SK-N-SH (cell line): Measurements from ENCODE around the gene CNTROB. TPM values are rescaled to one million over a fixed set of nuclear protein-coding genes. Genes with fewer than 3 reads are reported as not detected.

Experiments
- CTCF ChIA-PET: fragments of 300-600, 350-600 bp; formaldehyde crosslinking; extraction: SDS; loops from one replicate; lab custom pipeline; 2021; lab: Yijun Ruan, JAX
- POLR2A ChIA-PET: fragments of 350-600 bp; sonication (Branson Sonifier 250); formaldehyde crosslinking; extraction: SDS; loops from one replicate; lab custom pipeline; 2020; ENCODE audit warnings: antibody characterized with exemption, inconsistent platforms; lab: Yijun Ruan, JAX
- DNase-seq: peaks from one replicate; pipeline ENCODE4 v3.0.0; 2012
- H2AFZ ChIP-seq: fragments of 200-600 bp; sonication (generic); 2 replicates; pipeline ENCODE4 v1.8.1; 2016; ENCODE audit warnings: antibody characterized with exemption, mild to moderate bottlenecking, low read depth
- H3F3A ChIP-seq: fragments of 200-600 bp; sonication (generic); replicated peaks from 2 replicates; pipeline ENCODE3; 2016; ENCODE audit warnings: antibody characterized with exemption, mild to moderate bottlenecking; ENCODE audit not compliant: insufficient read depth
- H3K27ac ChIP-seq, 2 experiments: fragments of 200-500 bp in 1 of 2; fragments of 200-600 bp in 1 of 2; sonication (Bioruptor generic) in 1 of 2; sonication (generic), shearing (Covaris generic) in 1 of 2; 2 replicates each; pipeline versions ENCODE4 v1.5.1 to v1.6.1; 2014 to 2016; ENCODE audit warnings: low read depth in 2 of 2, inconsistent platforms in 1 of 2, low read length in 1 of 2, mild to moderate bottlenecking in 1 of 2, mixed read lengths in 1 of 2
- H3K27me3 ChIP-seq: fragments of 200-600 bp; sonication (generic), shearing (Covaris generic); 2 replicates; pipeline ENCODE4 v1.6.1; 2016; ENCODE audit warnings: mixed run types; ENCODE audit not compliant: insufficient read depth
- H3K36me3 ChIP-seq, 2 experiments: fragments of 200-500 bp in 1 of 2; fragments of 200-600 bp in 1 of 2; sonication (Bioruptor generic) in 1 of 2; sonication (generic) in 1 of 2; replicated peaks in 1 of 2; 2 replicates each; pipeline versions ENCODE3 to v1.5.1; 2014 to 2016; ENCODE audit warnings: low read length in 1 of 2, mild to moderate bottlenecking in 1 of 2; ENCODE audit not compliant: insufficient read depth in 2 of 2, control insufficient read depth in 1 of 2
- H3K4me1 ChIP-seq, 2 experiments: fragments of 200-500 bp in 1 of 2; fragments of 200-600 bp in 1 of 2; sonication (Bioruptor generic) in 1 of 2; sonication (generic), shearing (Covaris generic) in 1 of 2; 2 replicates each; pipeline versions ENCODE4 v1.5.1 to v1.6.1; 2014 to 2016; ENCODE audit warnings: low read depth in 1 of 2, low read length in 1 of 2, mixed run types in 1 of 2; ENCODE audit not compliant: insufficient read depth in 2 of 2, control insufficient read depth in 1 of 2
- H3K4me2 ChIP-seq: fragments of 200-600 bp; sonication (generic), shearing (Covaris generic); 2 replicates; pipeline ENCODE4 v1.6.1; 2017; ENCODE audit warnings: mixed run types
- H3K4me3 ChIP-seq, 2 experiments: fragments of 200-500 bp in 1 of 2; fragments of 200-600 bp in 1 of 2; sonication (Bioruptor generic) in 1 of 2; sonication (generic), shearing (Covaris generic) in 1 of 2; 2 replicates each; pipeline versions ENCODE4 v1.5.1 to v1.8.1; 2014 to 2016; ENCODE audit warnings: low read depth in 2 of 2, inconsistent platforms in 1 of 2, low read length in 1 of 2, mild to moderate bottlenecking in 1 of 2, mixed read lengths in 1 of 2, moderate library complexity in 1 of 2
- H3K79me2 ChIP-seq: fragments of 200-600 bp; sonication (generic); 2 replicates; pipeline ENCODE4 v1.8.1; 2017; ENCODE audit warnings: mild to moderate bottlenecking; ENCODE audit not compliant: insufficient read depth
- H3K9ac ChIP-seq: fragments of 200-600 bp; sonication (generic); 2 replicates; pipeline ENCODE4 v1.6.1; 2017; ENCODE audit warnings: mixed run types
- H3K9me2 ChIP-seq: fragments of 200-600 bp; sonication (generic); 2 replicates; pipeline ENCODE4 v1.6.1; 2017; ENCODE audit warnings: mixed run types
- H3K9me3 ChIP-seq: fragments of 200-600 bp; sonication (generic); 2 replicates; pipeline ENCODE4 v1.6.1; 2017; ENCODE audit warnings: mixed run types, mild to moderate bottlenecking, moderate library complexity
- H4K20me1 ChIP-seq: fragments of 200-600 bp; sonication (generic); 2 replicates; pipeline ENCODE4 v1.6.1; 2017; ENCODE audit warnings: mild to moderate bottlenecking, mixed run types; ENCODE audit not compliant: insufficient read depth
- CHD2 ChIP-seq: fragments of 150-350 bp; IDR thresholded peaks from 2 replicates; pipeline ENCODE4 v1.6.1; 2018; ENCODE audit warnings: low read length; ENCODE audit not compliant: partially characterized antibody
- ELF1 ChIP-seq: IDR thresholded peaks from 2 replicates; pipeline ENCODE4 v1.4.0; 2012
- EZH2phosphoT487 ChIP-seq: fragments of 200-600 bp; sonication (generic); IDR thresholded peaks from 2 replicates; pipeline ENCODE4 v1.6.1; 2017; ENCODE audit warnings: low read depth, mixed run types, mild to moderate bottlenecking, antibody characterized with exemption, moderate library complexity, borderline replicate concordance
- FOXJ3 ChIP-seq: sonication (generic); formaldehyde crosslinking; IDR thresholded peaks from 2 replicates; pipeline ENCODE4 v1.5.1; 2020; ENCODE audit warnings: mild to moderate bottlenecking, missing genetic modification reagents
- FOXM1 ChIP-seq: IDR thresholded peaks from 2 replicates; pipeline ENCODE4 v1.4.0; 2012; ENCODE audit warnings: low read depth, mild to moderate bottlenecking
- GABPA ChIP-seq: IDR thresholded peaks from 2 replicates; pipeline ENCODE4 v1.4.0; 2012; ENCODE audit warnings: low read depth, mild to moderate bottlenecking
- MAX ChIP-seq: IDR thresholded peaks from 2 replicates; pipeline ENCODE4 v1.4.0; 2012; ENCODE audit warnings: low read depth
- NFIC ChIP-seq: IDR thresholded peaks from 2 replicates; pipeline ENCODE4 v1.4.0; 2012; ENCODE audit warnings: borderline replicate concordance
- NRF1 ChIP-seq: IDR thresholded peaks from 2 replicates; pipeline ENCODE4 v1.6.1; 2012; ENCODE audit warnings: low read depth, mild to moderate bottlenecking, low read length
- PBX3 ChIP-seq: IDR thresholded peaks from 2 replicates; pipeline ENCODE4; 2012
- RCOR1 ChIP-seq: fragments of 150-350 bp; IDR thresholded peaks from 2 replicates; pipeline ENCODE4 v1.6.1; 2017; ENCODE audit warnings: antibody characterized with exemption, low read length
- RFX5 ChIP-seq: IDR thresholded peaks from 2 replicates; pipeline ENCODE4 v1.6.1; 2012; ENCODE audit warnings: mild to moderate bottlenecking, improper control_type of control experiment, low read length
- RXRA ChIP-seq: IDR thresholded peaks from 2 replicates; pipeline ENCODE4 v1.4.0; 2012; ENCODE audit warnings: low read depth, mild to moderate bottlenecking, borderline replicate concordance
- SIN3A ChIP-seq: IDR thresholded peaks from 2 replicates; pipeline ENCODE4 v1.6.1; 2012; ENCODE audit warnings: low read depth, mild to moderate bottlenecking, low read length, moderate library complexity, borderline replicate concordance
- SMC3 ChIP-seq: IDR thresholded peaks from 2 replicates; pipeline ENCODE4 v1.6.1; 2012; ENCODE audit warnings: low read depth, low read length, improper control_type of control experiment
- TAF1 ChIP-seq: IDR thresholded peaks from 2 replicates; pipeline ENCODE4 v1.6.1; 2012; ENCODE audit warnings: low read depth, mild to moderate bottlenecking, low read length, moderate library complexity, borderline replicate concordance
- TCF12 ChIP-seq: IDR thresholded peaks from 2 replicates; pipeline ENCODE4 v1.4.0; 2012
- TEAD4 ChIP-seq: IDR thresholded peaks from 2 replicates; pipeline ENCODE4 v1.4.0; 2012; ENCODE audit warnings: mild to moderate bottlenecking, borderline replicate concordance; ENCODE audit not compliant: insufficient read depth
- USF2 ChIP-seq: fragments of 150-350 bp; IDR thresholded peaks from 2 replicates; pipeline ENCODE4 v1.6.1; 2017; ENCODE audit warnings: antibody characterized with exemption, low read length, low read depth, borderline replicate concordance
- ZBTB33 ChIP-seq: IDR thresholded peaks from 2 replicates; pipeline ENCODE4 v1.4.0; 2012; ENCODE audit warnings: low read depth, borderline replicate concordance
- WGBS: methylation state at CpG from one replicate; pipeline ENCODE4 v1.1.6; 2017; ENCODE audit warnings: low lambda C conversion rate; 5-methylcytosine and 5-hydroxymethylcytosine counted together
- polyA plus RNA-seq, 3 experiments: library from polyadenylated mRNA; depleted of rRNA; stranded (reverse); fragments of >200 nt; gene quantifications; 2 replicates each; pipeline ENCODE4 v1.2.3, GENCODE V29; 2012

The CNTROB gene
- polyA plus RNA-seq, 1 of the 3 experiments (the other 2 are of a cell fraction), result 26.3 TPM

GRCh38 chr17:7977039-7977438 is 45.0 kb downstream of the CNTROB start:
- H3K27ac ChIP-seq, result no peak overlapping the region
- H3K4me1 ChIP-seq, result no peaks in the 10 kb centered on the region
- H3F3A ChIP-seq, result peaks cover 5% of the 10 kb centered on the region
- H3K9me3 ChIP-seq, result no peaks in the 10 kb centered on the region; the same call in 1 of the 2 replicates
- no peaks in the 10 kb centered on the region for H3K79me2 ChIP-seq
- TF ChIP-seq ELF1 (no peak), EZH2phosphoT487 (no peak), TCF12 (no peak), FOXM1 (no peak), NFIC (no peak), TEAD4 (no peak), GABPA (no peak), SMC3 (no peak), FOXJ3 (CRISPR knock-in tag) (no peak), TAF1 (no peak), RXRA (no peak), PBX3 (no peak), CHD2 (no peak), NRF1 (no peak), MAX (no peak), SIN3A (no peak), RCOR1 (no peak), RFX5 (no peak), USF2 (no peak), ZBTB33 (no peak)
- DNase-seq, result no peak
- 80% methylated on average over 4 of the region's 4 CpGs for WGBS
- H3K9ac ChIP-seq, result no peak overlapping the region
- no peak overlapping the region for H3K4me2 ChIP-seq
- ChIA-PET POLR2A (no interaction called here), CTCF (interaction anchor here (1.1 to 8.0 kb wide), 2 partner anchors 12 to 77 kb away, joined by 3 to 47 read pairs; no protein-coding TSS in a partner anchor)
- no peaks in the 10 kb centered on the region for H4K20me1 ChIP-seq
- H3K27me3 ChIP-seq, result no peaks in the 10 kb centered on the region
- no peaks in the 10 kb centered on the region for H3K36me3 ChIP-seq
- no peak overlapping the region for H2AFZ ChIP-seq
- no peak overlapping the region for H3K4me3 ChIP-seq
- H3K9me2 ChIP-seq, result no peaks in the 10 kb centered on the region
